Measurements from ENCODE around the gene GALNT10.

The GALNT10 gene

DNA sequence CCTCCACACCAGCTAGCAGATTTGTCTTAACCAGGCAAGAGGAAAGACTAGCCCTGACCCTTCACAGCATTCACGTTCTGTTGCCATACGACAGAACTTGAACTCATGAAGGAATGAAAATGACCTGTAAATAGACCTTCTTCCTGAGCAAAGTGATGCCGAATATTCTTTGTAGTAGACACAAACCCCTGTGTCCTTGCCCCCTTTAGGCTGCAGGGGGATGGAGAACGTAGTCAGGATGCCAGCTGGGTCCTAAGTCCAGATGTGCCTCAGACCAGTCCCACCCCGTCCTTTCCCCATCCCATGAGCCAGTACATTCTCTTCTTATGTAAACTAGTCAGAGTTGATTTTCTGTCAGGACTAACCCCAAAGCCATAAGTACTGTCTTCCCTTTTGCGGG is 151.1 kb downstream of the GALNT10 start:
- Histone ChIP-seq H4K20me1 (ENCODE audit: insufficient read depth, low read length) (no peaks in the 10 kb centered on the region), H3K79me2 (ENCODE audit: insufficient read depth, low read length) (no peaks in the 10 kb centered on the region), H3K27me3 (ENCODE audit: insufficient read depth, low read length, poor library complexity) (no peaks in the 10 kb centered on the region), H3K9me3 (ENCODE audit: insufficient read depth, low read length, severe bottlenecking) (no peaks in the 10 kb centered on the region), H3K27ac (ENCODE audit: low read length) (no peak overlapping the region), H2AFZ (ENCODE audit: low read depth, low read length) (no peak overlapping the region), H3K36me3 (ENCODE audit: insufficient read depth, low read length) (no peaks in the 10 kb centered on the region), H3K4me1 (ENCODE audit: insufficient read depth, low read length) (no peaks in the 10 kb centered on the region), H3K4me2 (ENCODE audit: insufficient read depth, low read length) (no peak overlapping the region), H3K4me3 (ENCODE audit: low read depth in 1 of 2, low read length in 2 of 2) (no peak overlapping the region), H3K9ac (ENCODE audit: low read depth, low read length) (no peak overlapping the region)
- no peak for TF ChIP-seq EZH2 (IDR thresholded peaks at IDR 0.05; ENCODE audit: borderline replicate concordance, low read depth, low read length, severe bottlenecking)
- TF ChIP-seq CTCF (IDR thresholded peaks at IDR 0.05; ENCODE audit: borderline replicate concordance, extremely low read depth, low read length, poor library complexity, severe bottlenecking) = no peak
- ATAC-seq (ENCODE audit: insufficient read depth, low read depth) = no peak
- no peak for DNase-seq

GRCh38 chr5:154342211-154342610 is 151.7 kb downstream of the GALNT10 start:
- no peak for DNase-seq
- Histone ChIP-seq H3K27me3 (ENCODE audit: insufficient read depth, low read length, poor library complexity) (no peaks in the 10 kb centered on the region), H3K9ac (ENCODE audit: low read depth, low read length) (no peak overlapping the region), H3K36me3 (ENCODE audit: insufficient read depth, low read length) (no peaks in the 10 kb centered on the region), H3K79me2 (ENCODE audit: insufficient read depth, low read length) (no peaks in the 10 kb centered on the region), H3K4me1 (ENCODE audit: insufficient read depth, low read length) (no peaks in the 10 kb centered on the region), H3K4me2 (ENCODE audit: insufficient read depth, low read length) (no peak overlapping the region), H3K27ac (ENCODE audit: low read length) (no peak overlapping the region), H4K20me1 (ENCODE audit: insufficient read depth, low read length) (no peaks in the 10 kb centered on the region), H3K4me3 (ENCODE audit: low read depth in 1 of 2, low read length in 2 of 2) (no peak overlapping the region), H2AFZ (ENCODE audit: low read depth, low read length) (no peak overlapping the region), H3K9me3 (ENCODE audit: insufficient read depth, low read length, severe bottlenecking) (no peaks in the 10 kb centered on the region)
- no peak for TF ChIP-seq CTCF (IDR thresholded peaks at IDR 0.05; ENCODE audit: borderline replicate concordance, extremely low read depth, low read length, poor library complexity, severe bottlenecking)
- no peak for TF ChIP-seq EZH2 (IDR thresholded peaks at IDR 0.05; ENCODE audit: borderline replicate concordance, low read depth, low read length, severe bottlenecking)
- ATAC-seq (ENCODE audit: insufficient read depth, low read depth) = no peak

GRCh38 chr5:154342963-154343362 is 152.4 kb downstream of the GALNT10 start:
- Histone ChIP-seq H3K27me3 (ENCODE audit: insufficient read depth, low read length, poor library complexity) (no peaks in the 10 kb centered on the region), H3K9ac (ENCODE audit: low read depth, low read length) (no peak overlapping the region), H2AFZ (ENCODE audit: low read depth, low read length) (no peak overlapping the region), H3K36me3 (ENCODE audit: insufficient read depth, low read length) (no peaks in the 10 kb centered on the region), H3K4me2 (ENCODE audit: insufficient read depth, low read length) (no peak overlapping the region), H3K4me3 (ENCODE audit: low read depth in 1 of 2, low read length in 2 of 2) (no peak overlapping the region), H3K79me2 (ENCODE audit: insufficient read depth, low read length) (no peaks in the 10 kb centered on the region), H3K9me3 (ENCODE audit: insufficient read depth, low read length, severe bottlenecking) (no peaks in the 10 kb centered on the region), H3K27ac (ENCODE audit: low read length) (no peak overlapping the region), H4K20me1 (ENCODE audit: insufficient read depth, low read length) (no peaks in the 10 kb centered on the region), H3K4me1 (ENCODE audit: insufficient read depth, low read length) (no peaks in the 10 kb centered on the region)
- TF ChIP-seq EZH2 (IDR thresholded peaks at IDR 0.05; ENCODE audit: borderline replicate concordance, low read depth, low read length, severe bottlenecking) (no peak), CTCF (IDR thresholded peaks at IDR 0.05; ENCODE audit: borderline replicate concordance, extremely low read depth, low read length, poor library complexity, severe bottlenecking) (no peak)
- no peak for ATAC-seq (ENCODE audit: insufficient read depth, low read depth)
- DNase-seq = no peak

DNA sequence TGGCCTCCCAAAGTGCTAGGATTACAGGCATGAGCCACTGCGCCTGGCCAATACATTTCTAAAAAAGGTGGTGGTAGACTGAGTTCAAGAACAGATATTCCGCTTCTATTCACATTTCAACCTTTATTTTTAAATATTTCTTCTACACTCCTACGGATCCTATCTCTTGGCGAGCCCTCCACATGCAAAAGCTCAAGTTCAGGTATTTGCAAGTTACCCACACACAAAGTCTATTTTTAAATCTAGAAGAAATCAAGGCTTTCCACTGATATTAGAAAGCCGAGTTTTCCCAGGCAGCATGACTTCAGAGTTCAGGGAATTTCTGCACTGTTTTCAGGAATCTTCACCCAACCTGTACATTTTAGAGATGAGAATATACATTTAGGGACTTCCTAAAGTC is 153.9 kb downstream of the GALNT10 start:
- Histone ChIP-seq H3K4me2 (ENCODE audit: insufficient read depth, low read length) (no peak overlapping the region), H3K4me3 (ENCODE audit: low read depth in 1 of 2, low read length in 2 of 2) (no peak overlapping the region), H3K9me3 (ENCODE audit: insufficient read depth, low read length, severe bottlenecking) (no peaks in the 10 kb centered on the region), H3K27me3 (ENCODE audit: insufficient read depth, low read length, poor library complexity) (no peaks in the 10 kb centered on the region), H3K36me3 (ENCODE audit: insufficient read depth, low read length) (no peaks in the 10 kb centered on the region), H3K9ac (ENCODE audit: low read depth, low read length) (no peak overlapping the region), H2AFZ (ENCODE audit: low read depth, low read length) (no peak overlapping the region), H4K20me1 (ENCODE audit: insufficient read depth, low read length) (no peaks in the 10 kb centered on the region), H3K4me1 (ENCODE audit: insufficient read depth, low read length) (no peaks in the 10 kb centered on the region), H3K27ac (ENCODE audit: low read length) (no peak overlapping the region), H3K79me2 (ENCODE audit: insufficient read depth, low read length) (no peaks in the 10 kb centered on the region)
- ATAC-seq (ENCODE audit: insufficient read depth, low read depth) (no peak), DNase-seq (no peak)
- TF ChIP-seq EZH2 (IDR thresholded peaks at IDR 0.05; ENCODE audit: borderline replicate concordance, low read depth, low read length, severe bottlenecking) (no peak), CTCF (IDR thresholded peaks at IDR 0.05; ENCODE audit: borderline replicate concordance, extremely low read depth, low read length, poor library complexity, severe bottlenecking) (no peak)
